Measurements from ENCODE around the gene VSX2. TPM values are rescaled to one million over a fixed set of nuclear protein-coding genes. Genes with fewer than 3 reads are reported as not detected.

The VSX2 gene
- total RNA-seq, 1 donor from 2014 or later: not detected

GRCh38 chr14:74240794-74241651 is 1.8 kb downstream of the VSX2 start:
- DNase-seq (ENCODE audit: low spot score): peak; percentile 91
- Mint-ChIP-seq H3K9me3 (ENCODE audit: low read depth) (no peaks in the 10 kb centered on the region), H3K4me1 (ENCODE audit: low read depth) (peaks cover 11% of the 10 kb centered on the region), H3K36me3 (ENCODE audit: low read depth) (no peaks in the 10 kb centered on the region), H3K27me3 (ENCODE audit: low read depth) (peaks cover 69% of the 10 kb centered on the region), H3K27ac (ENCODE audit: unreplicated experiment) (no peak overlapping the region), H3K4me3 (ENCODE audit: unreplicated experiment) (peak overlapping the region; percentile 28)
- TF ChIP-seq CTCF (IDR thresholded peaks at IDR 0.05): no peak

- no peaks in the 10 kb centered on the region for H3K9me3 Mint-ChIP-seq (ENCODE audit: low read depth)
- H3K4me1 Mint-ChIP-seq (ENCODE audit: low read depth): peaks cover 11% of the 10 kb centered on the region
- H3K4me3 Mint-ChIP-seq (ENCODE audit: unreplicated experiment): no peak overlapping the region
- peaks cover 75% of the 10 kb centered on the region for H3K27me3 Mint-ChIP-seq (ENCODE audit: low read depth)
- DNase-seq (ENCODE audit: low spot score): no peak
- no peaks in the 10 kb centered on the region for H3K36me3 Mint-ChIP-seq (ENCODE audit: low read depth)
- no peak for TF ChIP-seq CTCF (IDR thresholded peaks at IDR 0.05)
- H3K27ac Mint-ChIP-seq (ENCODE audit: unreplicated experiment): no peak overlapping the region
Observed at GRCh38 chr14:74241652-74242017, 2.4 kb downstream of the VSX2 start.

- no peak for TF ChIP-seq CTCF (IDR thresholded peaks at IDR 0.05)
- no peak overlapping the region for H3K27ac Mint-ChIP-seq (ENCODE audit: unreplicated experiment)
- H3K27me3 Mint-ChIP-seq (ENCODE audit: low read depth): peaks cover 80% of the 10 kb centered on the region
- no peaks in the 10 kb centered on the region for H3K36me3 Mint-ChIP-seq (ENCODE audit: low read depth)
- H3K4me1 Mint-ChIP-seq (ENCODE audit: low read depth): peaks cover 11% of the 10 kb centered on the region
- no peak overlapping the region for H3K4me3 Mint-ChIP-seq (ENCODE audit: unreplicated experiment)
- DNase-seq (ENCODE audit: low spot score): peak; percentile 58
- H3K9me3 Mint-ChIP-seq (ENCODE audit: low read depth): no peaks in the 10 kb centered on the region
Observed at GRCh38 chr14:74242021-74242779, 3.0 kb downstream of the VSX2 start.

GRCh38 chr14:74242780-74243042 is 3.5 kb downstream of the VSX2 start:
- H3K27ac Mint-ChIP-seq (ENCODE audit: unreplicated experiment): no peak overlapping the region
- H3K27me3 Mint-ChIP-seq (ENCODE audit: low read depth): peaks cover 79% of the 10 kb centered on the region
- peaks cover 11% of the 10 kb centered on the region for H3K4me1 Mint-ChIP-seq (ENCODE audit: low read depth)
- no peaks in the 10 kb centered on the region for H3K36me3 Mint-ChIP-seq (ENCODE audit: low read depth)
- TF ChIP-seq CTCF (IDR thresholded peaks at IDR 0.05): no peak
- DNase-seq (ENCODE audit: low spot score): no peak
- H3K9me3 Mint-ChIP-seq (ENCODE audit: low read depth): no peaks in the 10 kb centered on the region
- no peak overlapping the region for H3K4me3 Mint-ChIP-seq (ENCODE audit: unreplicated experiment)

GRCh38 chr14:74243051-74243450 is 3.8 kb downstream of the VSX2 start:
- TF ChIP-seq CTCF (IDR thresholded peaks at IDR 0.05): no peak
- Mint-ChIP-seq H3K9me3 (ENCODE audit: low read depth) (no peaks in the 10 kb centered on the region), H3K4me3 (ENCODE audit: unreplicated experiment) (no peak overlapping the region)

More at GRCh38 chr14:74243051-74243450, 3.8 kb downstream of the VSX2 start:
- H3K36me3 Mint-ChIP-seq (ENCODE audit: low read depth): no peaks in the 10 kb centered on the region
- DNase-seq (ENCODE audit: low spot score): no peak
- peaks cover 76% of the 10 kb centered on the region for H3K27me3 Mint-ChIP-seq (ENCODE audit: low read depth)
- peaks cover 11% of the 10 kb centered on the region for H3K4me1 Mint-ChIP-seq (ENCODE audit: low read depth)
- no peak overlapping the region for H3K27ac Mint-ChIP-seq (ENCODE audit: unreplicated experiment)

Measured in chondrocyte (in vitro differentiated cells).